OCI-LY3 (cell line): ENCODE results near the gene LDB3.

ENCODE experiments used
- H2AFZ ChIP-seq: fragments of 200-600, 300-600 bp; shearing (Covaris generic); 2 replicates; pipeline ENCODE4 v1.6.0; 2014; ENCODE audit warnings: antibody characterized with exemption, low read depth, low read length
- H3K27ac ChIP-seq: fragments of 200-600, 300-600 bp; sonication (generic); 2 replicates; pipeline ENCODE4 v1.5.1; 2014; ENCODE audit warnings: mild to moderate bottlenecking, low read length, moderate library complexity, mixed read lengths
- H3K27me3 ChIP-seq: fragments of 200-600, 300-600 bp; sonication (generic); 2 replicates; pipeline ENCODE4 v1.6.1; 2014; ENCODE audit warnings: low read depth, low read length, mixed read lengths
- H3K36me3 ChIP-seq: fragments of 200-600, 300-600 bp; sonication (generic); replicated peaks from 2 replicates; pipeline ENCODE3; 2014; ENCODE audit warnings: low read depth, low read length, mixed read lengths
- H3K4me1 ChIP-seq: fragments of 300-600, 200-600 bp; sonication (generic); 2 replicates; pipeline ENCODE4 v1.6.1; 2014; ENCODE audit warnings: low read length, mixed read lengths
- H3K4me2 ChIP-seq: fragments of 200-600, 300-600 bp; sonication (generic); 2 replicates; pipeline ENCODE4 v1.6.1; 2014; ENCODE audit warnings: low read length, mixed read lengths
- H3K4me3 ChIP-seq: fragments of 300-600, 200-600 bp; sonication (generic); 2 replicates; pipeline ENCODE4 v1.5.1; 2014; ENCODE audit warnings: antibody characterized with exemption, mild to moderate bottlenecking, low read length, moderate library complexity
- H3K79me2 ChIP-seq: fragments of 300-600, 200-600 bp; shearing (Covaris generic); 2 replicates; pipeline ENCODE4 v1.6.1; 2014; ENCODE audit warnings: mild to moderate bottlenecking, low read length, mixed read lengths
- H3K9ac ChIP-seq: fragments of 300-600, 200-600 bp; shearing (Covaris generic); 2 replicates; pipeline ENCODE4 v1.6.0; 2014; ENCODE audit warnings: mild to moderate bottlenecking, low read length, moderate library complexity
- H3K9me3 ChIP-seq: fragments of 200-600, 300-600 bp; shearing (Covaris generic); 2 replicates; pipeline ENCODE4 v1.6.1; 2014; ENCODE audit warnings: low read length, mixed read lengths; ENCODE audit not compliant: insufficient read depth
- H4K20me1 ChIP-seq: fragments of 200-600, 300-600 bp; sonication (generic); 2 replicates; pipeline ENCODE4 v1.6.1; 2016; ENCODE audit warnings: low read length, mixed read lengths; ENCODE audit not compliant: insufficient read depth
- EZH2phosphoT487 ChIP-seq: fragments of 200-600 bp; shearing (Covaris generic); IDR thresholded peaks from 2 replicates; pipeline ENCODE4 v1.6.1; 2018; ENCODE audit warnings: antibody characterized with exemption, mixed run types, low read depth
- TF ChIP-seq, protein P1 (sequence below): fragments of 200-600, 300-600 bp; sonication (generic); IDR thresholded peaks from 2 replicates; pipeline ENCODE4 v1.5.1; 2014; ENCODE audit warnings: antibody characterized with exemption, low read length, low read depth

Gene LDB3

DNA sequence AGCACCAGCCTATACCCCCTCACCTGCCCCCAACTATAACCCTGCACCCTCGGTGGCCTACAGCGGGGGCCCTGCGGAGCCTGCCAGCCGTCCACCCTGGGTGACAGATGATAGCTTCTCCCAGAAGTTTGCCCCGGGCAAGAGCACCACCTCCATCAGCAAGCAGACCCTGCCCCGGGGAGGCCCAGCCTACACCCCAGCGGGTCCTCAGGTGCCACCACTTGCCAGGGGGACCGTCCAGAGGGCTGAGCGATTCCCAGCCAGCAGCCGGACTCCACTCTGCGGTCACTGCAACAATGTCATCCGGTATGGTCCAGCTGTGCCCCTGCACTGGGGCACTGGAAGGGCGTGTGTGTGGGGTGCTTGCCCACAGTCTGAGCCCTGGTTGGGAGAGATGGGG, 48.2 kb downstream of the LDB3 start:
- Histone ChIP-seq H3K36me3 (no peaks in the 10 kb centered on the region), H3K4me1 (peaks cover 3% of the 10 kb centered on the region; the same call in 1 of the 2 replicates), H2AFZ (no peak overlapping the region), H3K4me3 (no peak overlapping the region), H3K27me3 (no peaks in the 10 kb centered on the region), H3K9me3 (no peaks in the 10 kb centered on the region), H4K20me1 (no peaks in the 10 kb centered on the region), H3K27ac (no peak overlapping the region), H3K9ac (no peak overlapping the region), H3K79me2 (no peaks in the 10 kb centered on the region; the same call in 1 of the 2 replicates), H3K4me2 (no peak overlapping the region)
- TF ChIP-seq, protein P1, sequence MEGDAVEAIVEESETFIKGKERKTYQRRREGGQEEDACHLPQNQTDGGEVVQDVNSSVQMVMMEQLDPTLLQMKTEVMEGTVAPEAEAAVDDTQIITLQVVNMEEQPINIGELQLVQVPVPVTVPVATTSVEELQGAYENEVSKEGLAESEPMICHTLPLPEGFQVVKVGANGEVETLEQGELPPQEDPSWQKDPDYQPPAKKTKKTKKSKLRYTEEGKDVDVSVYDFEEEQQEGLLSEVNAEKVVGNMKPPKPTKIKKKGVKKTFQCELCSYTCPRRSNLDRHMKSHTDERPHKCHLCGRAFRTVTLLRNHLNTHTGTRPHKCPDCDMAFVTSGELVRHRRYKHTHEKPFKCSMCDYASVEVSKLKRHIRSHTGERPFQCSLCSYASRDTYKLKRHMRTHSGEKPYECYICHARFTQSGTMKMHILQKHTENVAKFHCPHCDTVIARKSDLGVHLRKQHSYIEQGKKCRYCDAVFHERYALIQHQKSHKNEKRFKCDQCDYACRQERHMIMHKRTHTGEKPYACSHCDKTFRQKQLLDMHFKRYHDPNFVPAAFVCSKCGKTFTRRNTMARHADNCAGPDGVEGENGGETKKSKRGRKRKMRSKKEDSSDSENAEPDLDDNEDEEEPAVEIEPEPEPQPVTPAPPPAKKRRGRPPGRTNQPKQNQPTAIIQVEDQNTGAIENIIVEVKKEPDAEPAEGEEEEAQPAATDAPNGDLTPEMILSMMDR: no peak
- TF ChIP-seq EZH2phosphoT487: no peak

DNA sequence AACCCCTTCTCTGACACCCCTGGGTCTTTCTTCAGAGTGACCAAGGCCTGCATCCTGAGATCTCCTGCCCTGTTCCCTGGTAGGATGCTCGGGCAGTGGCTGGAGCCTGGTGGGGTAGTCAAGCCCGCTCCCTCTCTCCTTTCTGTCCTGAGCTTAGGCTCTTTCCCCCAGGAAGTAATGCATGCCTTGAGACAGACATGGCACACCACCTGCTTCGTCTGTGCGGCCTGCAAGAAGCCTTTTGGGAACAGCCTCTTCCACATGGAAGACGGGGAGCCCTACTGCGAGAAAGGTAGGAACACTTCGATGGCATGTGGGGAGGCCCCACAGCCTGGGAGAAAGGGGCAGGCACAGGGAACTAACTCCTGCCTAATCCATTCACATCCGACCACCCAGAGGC, 50.2 kb downstream of the LDB3 start:
- Histone ChIP-seq H3K79me2 (no peaks in the 10 kb centered on the region), H2AFZ (no peak overlapping the region), H3K9ac (no peak overlapping the region), H3K27ac (no peak overlapping the region), H4K20me1 (no peaks in the 10 kb centered on the region), H3K4me3 (no peak overlapping the region), H3K27me3 (no peaks in the 10 kb centered on the region), H3K36me3 (no peaks in the 10 kb centered on the region), H3K9me3 (no peaks in the 10 kb centered on the region), H3K4me2 (no peak overlapping the region), H3K4me1 (no peaks in the 10 kb centered on the region)
- TF ChIP-seq EZH2phosphoT487: no peak
- TF ChIP-seq, protein P1: no peak

GRCh38 chr10:86721232-86721631, 52.9 kb downstream of the LDB3 start:
- H3K36me3 ChIP-seq: no peaks in the 10 kb centered on the region
- H3K4me1 ChIP-seq: no peaks in the 10 kb centered on the region
- H3K9ac ChIP-seq: no peak overlapping the region
- no peaks in the 10 kb centered on the region for H3K9me3 ChIP-seq
- H3K4me3 ChIP-seq: no peak overlapping the region
- no peak overlapping the region for H3K27ac ChIP-seq
- H2AFZ ChIP-seq: no peak overlapping the region
- no peaks in the 10 kb centered on the region for H4K20me1 ChIP-seq
- H3K4me2 ChIP-seq: no peak overlapping the region
- H3K27me3 ChIP-seq: no peaks in the 10 kb centered on the region
- TF ChIP-seq EZH2phosphoT487: no peak
- TF ChIP-seq, protein P1: no peak
- no peaks in the 10 kb centered on the region for H3K79me2 ChIP-seq

DNA sequence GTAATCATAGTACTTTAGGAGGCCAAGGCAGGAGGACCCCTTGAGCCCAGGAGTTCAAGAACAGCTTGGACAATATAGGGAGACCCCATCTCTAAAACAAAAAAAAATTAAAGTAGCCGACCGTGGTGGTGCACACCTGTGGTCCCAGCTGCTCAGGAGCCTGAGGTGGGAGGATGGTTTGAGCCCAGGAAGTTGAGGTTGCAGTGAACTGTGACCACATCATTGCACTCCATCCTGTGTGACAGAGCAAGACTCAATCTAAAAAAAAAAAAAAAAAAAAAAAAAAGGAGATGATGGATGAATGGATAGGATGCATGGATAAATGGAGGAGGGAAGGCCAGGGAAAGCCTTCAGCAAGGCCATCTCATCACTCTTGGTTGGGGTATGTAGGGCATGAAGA, 54.7 kb downstream of the LDB3 start:
- no peak overlapping the region for H3K27ac ChIP-seq
- H3K4me2 ChIP-seq: no peak overlapping the region
- no peak overlapping the region for H3K4me3 ChIP-seq
- no peak overlapping the region for H3K9ac ChIP-seq
- H3K27me3 ChIP-seq: no peaks in the 10 kb centered on the region
- H3K36me3 ChIP-seq: no peaks in the 10 kb centered on the region
- no peak for TF ChIP-seq EZH2phosphoT487
- TF ChIP-seq, protein P1: no peak
- H3K9me3 ChIP-seq: no peaks in the 10 kb centered on the region
- no peaks in the 10 kb centered on the region for H3K4me1 ChIP-seq
- H3K79me2 ChIP-seq: no peaks in the 10 kb centered on the region
- no peak overlapping the region for H2AFZ ChIP-seq
- H4K20me1 ChIP-seq: no peaks in the 10 kb centered on the region
